Activated CD8-positive, alpha-beta T cell treated with anti-CD3 and anti-CD28 coated beads for 36 hours (primary cell): Measurements from ENCODE around the gene ERBB2. TPM values are rescaled to one million over a fixed set of nuclear protein-coding genes. Genes with fewer than 3 reads are reported as not detected.
A peak's percentile ranks its signal among the peaks of the same experiment; 100 is the strongest.

Experiments used
- ATAC-seq: fragments of 200-7000 bp; cut with Tn5 transposase; one replicate; pipeline ENCODE4 v1.10.0; 2021; ENCODE audit warnings: mild to moderate bottlenecking, moderate library complexity
- CTCF ChIA-PET: fragments of 350-600 bp; sonication (Branson Sonifier 250); formaldehyde crosslinking; loops from one replicate; lab custom pipeline; 2021; ENCODE audit warnings: antibody characterized with exemption; lab: Charles Lee
- POLR2A ChIA-PET: fragments of 350-600 bp; sonication (Branson Sonifier 250); formaldehyde crosslinking; loops from one replicate; lab custom pipeline; 2021; ENCODE audit warnings: antibody characterized with exemption; lab: Charles Lee
- DNase-seq: peaks from one replicate; pipeline ENCODE4 v3.0.0-alpha.2; 2020
- H3K27ac Mint-ChIP-seq: one replicate; pipeline ENCODE4 v1.8.0; 2021; ENCODE audit warnings: mild to moderate bottlenecking, mixed read lengths
- H3K27me3 Mint-ChIP-seq: one replicate; pipeline ENCODE4 v1.8.0; 2021; ENCODE audit warnings: mixed read lengths
- H3K36me3 Mint-ChIP-seq: one replicate; pipeline ENCODE4 v1.8.0; 2021; ENCODE audit warnings: low read depth, mixed read lengths
- H3K4me1 Mint-ChIP-seq: one replicate; pipeline ENCODE4 v1.8.0; 2021; ENCODE audit warnings: low read depth, mixed read lengths
- H3K4me3 Mint-ChIP-seq: one replicate; pipeline ENCODE4 v1.8.0; 2021; ENCODE audit warnings: mild to moderate bottlenecking, moderate library complexity, mixed read lengths
- H3K9me3 Mint-ChIP-seq: one replicate; pipeline ENCODE4 v1.8.0; 2021; ENCODE audit warnings: mixed read lengths
- CTCF ChIP-seq: fragments of 200-600 bp; IDR thresholded peaks from one replicate; pipeline ENCODE4 v1.8.0; 2022; ENCODE audit warnings: antibody characterized with exemption, mild to moderate bottlenecking
- intact Hi-C: fragments of 100-400 bp; cut with micrococcal nuclease; formaldehyde crosslinking; loops from one replicate; pipeline ENCODE4 v1.10.0; 2022
- total RNA-seq, 2 experiments: library from RNA; stranded (reverse); gene quantifications; one replicate each; pipeline ENCODE4 v1.2.3, GENCODE V29; 2021

Gene ERBB2
- total RNA-seq, 2 experiments from 2014 or later, result 5.2 TPM

GRCh38 chr17:39653316-39653661, 46.6 kb upstream of the ERBB2 start:
- intact Hi-C loops, result no loop called here
- ChIA-PET CTCF (interaction anchor here (0.5 to 6.4 kb wide), 39 partner anchors 9 to 573 kb away, joined by 3 to 146 read pairs (median 4); partner anchors contain the start of genes MIEN1, PNMT, STARD3 and TCAP), POLR2A (interaction anchor here (0.6 to 1.2 kb wide), 3 partner anchors 14 to 26 kb away, joined by 3 to 4 read pairs (median 3); no protein-coding TSS in a partner anchor)
- H3K4me3 Mint-ChIP-seq, result no peak overlapping the region
- no peak for DNase-seq
- H3K27ac Mint-ChIP-seq, result no peak overlapping the region
- no peaks in the 10 kb centered on the region for H3K27me3 Mint-ChIP-seq
- no peak for TF ChIP-seq CTCF
- no peak for ATAC-seq
- peaks cover 46% of the 10 kb centered on the region for H3K4me1 Mint-ChIP-seq
- H3K9me3 Mint-ChIP-seq, result no peaks in the 10 kb centered on the region
- peaks cover 9% of the 10 kb centered on the region for H3K36me3 Mint-ChIP-seq

- ChIA-PET CTCF (interaction anchor here (0.5 to 6.4 kb wide), 44 partner anchors 8 to 572 kb away, joined by 3 to 146 read pairs (median 4); partner anchors contain the start of genes MIEN1, PGAP3, PNMT and STARD3), POLR2A (interaction anchor here (1.0 to 1.5 kb wide), 3 partner anchors 13 to 25 kb away, joined by 3 to 4 read pairs (median 4); no protein-coding TSS in a partner anchor)
- ATAC-seq (peak; percentile 91), DNase-seq (peak; percentile 89)
- no peak overlapping the region for H3K4me3 Mint-ChIP-seq
- H3K9me3 Mint-ChIP-seq, result no peaks in the 10 kb centered on the region
- peaks cover 48% of the 10 kb centered on the region for H3K4me1 Mint-ChIP-seq
- intact Hi-C loops, result no loop called here
- H3K36me3 Mint-ChIP-seq, result peaks cover 7% of the 10 kb centered on the region
- H3K27ac Mint-ChIP-seq, result no peak overlapping the region
- no peaks in the 10 kb centered on the region for H3K27me3 Mint-ChIP-seq
- peak; percentile 96 for TF ChIP-seq CTCF
Observed at GRCh38 chr17:39653662-39654331, 46.1 kb upstream of the ERBB2 start.

- Mint-ChIP-seq H3K27ac (no peak overlapping the region), H3K36me3 (peaks cover 7% of the 10 kb centered on the region)
Observed at GRCh38 chr17:39655105-39655504, 44.8 kb upstream of the ERBB2 start.

GRCh38 chr17:39658346-39658745, 41.5 kb upstream of the ERBB2 start:
- ATAC-seq, result no peak
- Mint-ChIP-seq H3K4me3 (no peak overlapping the region), H3K27me3 (no peaks in the 10 kb centered on the region), H3K4me1 (peaks cover 30% of the 10 kb centered on the region), H3K36me3 (peaks cover 7% of the 10 kb centered on the region), H3K27ac (no peak overlapping the region), H3K9me3 (no peaks in the 10 kb centered on the region)
- TF ChIP-seq CTCF, result no peak
- intact Hi-C loops, result no loop called here
- no peak for DNase-seq
- CTCF ChIA-PET, result interaction anchor here (0.9 to 1.7 kb wide), 4 partner anchors 10 to 42 kb away, joined by 3 to 6 read pairs (median 5); partner anchors contain the start of gene PNMT
- POLR2A ChIA-PET, result interaction anchor here (0.8 kb wide), 1 partner anchor 37 kb away, joined by 3 read pairs; no protein-coding TSS in a partner anchor

More at GRCh38 chr17:39655105-39655504, 44.8 kb upstream of the ERBB2 start:
- H3K4me3 Mint-ChIP-seq, result no peak overlapping the region
- peaks cover 49% of the 10 kb centered on the region for H3K4me1 Mint-ChIP-seq
- TF ChIP-seq CTCF, result no peak
- H3K9me3 Mint-ChIP-seq, result no peaks in the 10 kb centered on the region
- intact Hi-C loops, result no loop called here
- ATAC-seq (no peak), DNase-seq (no peak)
- no peaks in the 10 kb centered on the region for H3K27me3 Mint-ChIP-seq
- ChIA-PET CTCF (interaction anchor here (0.6 to 6.4 kb wide), 16 partner anchors 10 to 371 kb away, joined by 3 to 146 read pairs (median 12); partner anchors contain the start of genes GRB7, MIEN1, PNMT and STARD3), POLR2A (interaction anchor here (1.5 kb wide), 1 partner anchor 14 kb away, joined by 4 read pairs; no protein-coding TSS in a partner anchor)
